ENCODE data around the gene HABP4.

GRCh38 chr9:96430377-96430776, 19.6 kb upstream of the HABP4 start:
- TF ChIP-seq POLR2A (IDR thresholded peaks at IDR 0.05): no peak
- TF ChIP-seq CTCF (IDR thresholded peaks at IDR 0.05): no peak
